ENCODE measurements around the gene TRA2A. TPM values are rescaled to one million over a fixed set of nuclear protein-coding genes. Genes with fewer than 3 reads are reported as not detected.

Gene TRA2A
- total RNA-seq, 1 experiment from 2014 or later = 169 TPM

- Histone ChIP-seq H3K27me3 (ENCODE audit: insufficient read depth, low read length) (no peaks in the 10 kb centered on the region), H3K4ac (ENCODE audit: low read depth, low read length) (no peak overlapping the region), H2BK5ac (ENCODE audit: insufficient read length, low read length) (no peak overlapping the region), H3K18ac (ENCODE audit: insufficient read length, low read depth, low read length) (no peak overlapping the region), H3K14ac (ENCODE audit: insufficient read depth, low read length) (no peak overlapping the region), H2AFZ (ENCODE audit: low read length) (no peak overlapping the region), H3K23ac (ENCODE audit: insufficient read length, low read depth, low read length) (no peak overlapping the region), H3K79me2 (ENCODE audit: insufficient read depth, low read length) (peaks cover 67% of the 10 kb centered on the region), H4K8ac (replicated peaks; ENCODE audit: insufficient read length, low read depth, low read length) (no peak overlapping the region), H2BK120ac (ENCODE audit: low read depth, low read length, poor library complexity, severe bottlenecking) (no peak overlapping the region), H4K5ac (ENCODE audit: insufficient read length, low read depth, low read length) (no peak overlapping the region), H3K23me2 (ENCODE audit: insufficient read length, low read depth, low read length, poor library complexity, severe bottlenecking) (no peaks in the 10 kb centered on the region), H4K20me1 (ENCODE audit: control insufficient read depth, insufficient read depth, insufficient read length) (no peaks in the 10 kb centered on the region), H3K4me2 (ENCODE audit: insufficient read depth, insufficient read length, low read length) (no peak overlapping the region), H3K4me1 (ENCODE audit: insufficient read depth, low read length) (no peaks in the 10 kb centered on the region), H3K9ac (ENCODE audit: extremely low read depth, insufficient read length, low read length) (no peak overlapping the region), H3K27ac (ENCODE audit: insufficient read length, low read depth, low read length) (no peak overlapping the region), H2BK20ac (ENCODE audit: low read depth, low read length, poor library complexity, severe bottlenecking) (no peak overlapping the region), H3T11ph (ENCODE audit: low read length) (no peak overlapping the region), H2BK12ac (ENCODE audit: insufficient read length, low read depth, low read length) (no peak overlapping the region), H3K9me3 (ENCODE audit: control insufficient read depth, low read depth, low read length) (no peaks in the 10 kb centered on the region), H2BK15ac (ENCODE audit: low read depth, low read length) (no peak overlapping the region), H3K56ac (ENCODE audit: insufficient read length, low read depth, low read length) (no peak overlapping the region), H3K79me1 (ENCODE audit: insufficient read depth, low read depth, low read length, poor library complexity, severe bottlenecking) (peaks cover 12% of the 10 kb centered on the region), H2AK5ac (ENCODE audit: insufficient read length, low read length) (no peak overlapping the region), H4K91ac (ENCODE audit: insufficient read length, low read depth, low read length) (no peak overlapping the region)
- Mint-ChIP-seq H3K27ac (peak overlapping the region in 1 of 3 experiments; percentile 3; a peak in 2 of 7 replicates), H3K4me1 (peaks cover 31 to 43% of the 10 kb centered on the region in 2 experiments), H3K9me3 (no peaks in the 10 kb centered on the region; a peak in 2 of 5 replicates), H3K36me3 (ENCODE audit: insufficient read depth in 1 of 3, low read depth in 3 of 3) (peaks cover 36 to 65% (median 50%) of the 10 kb centered on the region in 3 experiments), H3K4me3 (no peak overlapping the region), H3K27me3 (ENCODE audit: low read depth) (no peaks in the 10 kb centered on the region)
- WGBS (ENCODE audit: extremely low coverage, insufficient read length, low lambda C conversion rate) = no CpG with 5 or more reads among the region's 2 CpGs
- no peak for DNase-seq
- no peak for TF ChIP-seq CTCF (conservative IDR thresholded peaks at IDR 0.05)
Measured at GRCh38 chr7:23523486-23524075, 8.2 kb downstream of the TRA2A start.
